IMR-90 (cell line): ENCODE results near the gene TTC9. TPM values are rescaled to one million over a fixed set of nuclear protein-coding genes. Genes with fewer than 3 reads are reported as not detected.

Experiments used
- ATAC-seq: fragments of 200-7000 bp; cut with Tn5 transposase; 2 replicates; pipeline ENCODE4 v1.9.1; 2020; ENCODE audit warnings: low read depth, mild to moderate bottlenecking, moderate library complexity
- BruUV-seq: library from RNA; stranded (reverse); fragments of 400-500 nt; replicated peaks from 2 replicates; lab custom pipeline; 2021; lab: Mats Ljungman, UMichigan
- CTCF ChIA-PET: fragments of 300-600 bp; formaldehyde crosslinking; extraction: SDS; loops from one replicate; lab custom pipeline; 2021; ENCODE audit warnings: antibody characterized with exemption; lab: Yijun Ruan, JAX
- POLR2A ChIA-PET: fragments of 300-600 bp; sonication (Branson Sonifier 250); formaldehyde crosslinking; loops from one replicate; lab custom pipeline; 2022; ENCODE audit warnings: antibody characterized with exemption; ENCODE audit not compliant: unreplicated experiment; lab: Charles Lee
- DNase-seq: peaks from one replicate; pipeline ENCODE4 v3.0.0; 2013
- H2AFZ ChIP-seq: replicated peaks from 2 replicates; pipeline ENCODE3; 2013; ENCODE audit warnings: low read length, mild to moderate bottlenecking; ENCODE audit not compliant: poor library complexity
- H2AK5ac ChIP-seq: 2 replicates; pipeline ENCODE4 v1.6.1; 2013; ENCODE audit warnings: low read depth, low read length, inconsistent platforms
- H2AK9ac ChIP-seq: replicated peaks from 2 replicates; pipeline ENCODE3; 2013; ENCODE audit warnings: mild to moderate bottlenecking, low read depth, low read length, moderate library complexity; ENCODE audit not compliant: poor library complexity
- H2BK120ac ChIP-seq: 2 replicates; pipeline ENCODE4 v1.6.1; 2013; ENCODE audit warnings: low read depth, low read length, inconsistent platforms
- H2BK15ac ChIP-seq: 3 replicates; pipeline ENCODE4 v1.6.1; 2013; ENCODE audit warnings: low read depth, low read length, inconsistent platforms
- H2BK20ac ChIP-seq: 2 replicates; pipeline ENCODE4 v1.6.1; 2013; ENCODE audit warnings: low read depth, mild to moderate bottlenecking, inconsistent platforms, low read length, moderate library complexity
- H2BK5ac ChIP-seq: 2 replicates; pipeline ENCODE4 v1.6.1; 2013; ENCODE audit warnings: mild to moderate bottlenecking, low read depth, low read length, inconsistent platforms; ENCODE audit not compliant: poor library complexity, severe bottlenecking
- H3K14ac ChIP-seq: replicated peaks from 2 replicates; pipeline ENCODE4 v1.6.1; 2013; ENCODE audit warnings: low read depth, low read length, inconsistent platforms
- H3K18ac ChIP-seq: 2 replicates; pipeline ENCODE4 v1.6.1; 2013; ENCODE audit warnings: low read depth, low read length, control low read depth
- H3K23ac ChIP-seq: 2 replicates; pipeline ENCODE4 v1.6.1; 2013; ENCODE audit warnings: low read depth, low read length, inconsistent platforms
- H3K27ac ChIP-seq: 2 replicates; pipeline ENCODE4 v1.5.1; 2013; ENCODE audit warnings: mild to moderate bottlenecking, control low read depth, low read length; ENCODE audit not compliant: insufficient read depth
- H3K27me3 ChIP-seq: 2 replicates; pipeline ENCODE4 v1.6.1; 2013; ENCODE audit warnings: low read length; ENCODE audit not compliant: control insufficient read depth, insufficient read depth
- H3K36me3 ChIP-seq: 2 replicates; pipeline ENCODE4 v1.6.1; 2013; ENCODE audit warnings: low read length, mixed read lengths; ENCODE audit not compliant: control insufficient read depth, insufficient read depth
- H3K4ac ChIP-seq: 2 replicates; pipeline ENCODE4 v1.6.1; 2013; ENCODE audit warnings: low read depth, low read length, inconsistent platforms
- H3K4me1 ChIP-seq: 2 replicates; pipeline ENCODE4 v1.6.1; 2013; ENCODE audit warnings: low read length, mixed read lengths; ENCODE audit not compliant: control insufficient read depth, insufficient read depth
- H3K4me2 ChIP-seq: 2 replicates; pipeline ENCODE4 v1.6.1; 2013; ENCODE audit warnings: low read depth, mild to moderate bottlenecking, control low read depth, low read length, moderate library complexity
- H3K4me3 ChIP-seq: 2 replicates; pipeline ENCODE4 v1.5.1; 2013; ENCODE audit warnings: low read depth, mild to moderate bottlenecking, control low read depth, low read length, moderate library complexity; ENCODE audit not compliant: insufficient read depth
- H3K56ac ChIP-seq: 2 replicates; pipeline ENCODE4 v1.6.1; 2013; ENCODE audit warnings: low read length, inconsistent platforms; ENCODE audit not compliant: insufficient read depth; ENCODE audit errors: extremely low read depth
- H3K79me1 ChIP-seq, 2 experiments: 2 replicates each; pipeline ENCODE4 v1.6.1; 2013; ENCODE audit warnings: low read length in 2 of 2, inconsistent platforms in 1 of 2, low read depth in 1 of 2
- H3K9ac ChIP-seq: 2 replicates; pipeline ENCODE4 v1.6.1; 2013; ENCODE audit warnings: low read depth, low read length, control low read depth
- H3K9me1 ChIP-seq: 2 replicates; pipeline ENCODE4 v1.6.1; 2013; ENCODE audit warnings: low read length, inconsistent platforms; ENCODE audit not compliant: insufficient read depth
- H3K9me3 ChIP-seq: 2 replicates; pipeline ENCODE4 v1.6.1; 2013; ENCODE audit warnings: low read length; ENCODE audit not compliant: control insufficient read depth, insufficient read depth
- H4K20me1 ChIP-seq: 2 replicates; pipeline ENCODE4 v1.6.1; 2013; ENCODE audit warnings: low read length, inconsistent platforms; ENCODE audit not compliant: insufficient read depth
- H4K5ac ChIP-seq: 2 replicates; pipeline ENCODE4 v1.6.1; 2013; ENCODE audit warnings: mild to moderate bottlenecking, low read depth, low read length, control low read depth
- H4K8ac ChIP-seq, 2 experiments: 2 replicates each; pipeline ENCODE4 v1.6.1; 2013; ENCODE audit warnings: low read depth in 2 of 2, low read length in 2 of 2, control low read depth in 1 of 2, inconsistent platforms in 1 of 2
- H4K91ac ChIP-seq: 2 replicates; pipeline ENCODE4 v1.6.1; 2013; ENCODE audit warnings: low read depth, low read length, inconsistent platforms; ENCODE audit not compliant: insufficient read depth
- BHLHE40 ChIP-seq: fragments of 150-350 bp; IDR thresholded peaks from 2 replicates; pipeline ENCODE4 v1.6.1; 2016; ENCODE audit warnings: mild to moderate bottlenecking, low read depth, low read length
- CHD1 ChIP-seq: IDR thresholded peaks from 2 replicates; pipeline ENCODE4 v1.6.1; 2012; ENCODE audit warnings: low read depth, low read length, improper control_type of control experiment
- CTCF ChIP-seq: conservative IDR thresholded peaks from 2 replicates; pipeline ENCODE4 v1.5.1; 2012; ENCODE audit warnings: mild to moderate bottlenecking, low read depth, low read length, improper control_type of control experiment
- FOS ChIP-seq: fragments of 150-350 bp; IDR thresholded peaks from 2 replicates; pipeline ENCODE4 v1.6.1; 2016; ENCODE audit warnings: low read depth, low read length
- MXI1 ChIP-seq: IDR thresholded peaks from 2 replicates; pipeline ENCODE4 v1.6.1; 2012; ENCODE audit warnings: low read depth, mild to moderate bottlenecking, low read length, moderate library complexity, borderline replicate concordance
- POLR2A ChIP-seq: IDR thresholded peaks from 2 replicates; pipeline ENCODE4 v1.6.1; 2012; ENCODE audit warnings: mild to moderate bottlenecking, low read depth, low read length
- RFX5 ChIP-seq: IDR thresholded peaks from 2 replicates; pipeline ENCODE4 v1.8.0; 2012; ENCODE audit warnings: low read depth, mild to moderate bottlenecking, low read length, moderate library complexity
- SMC3 ChIP-seq: fragments of 150-350 bp; IDR thresholded peaks from 2 replicates; pipeline ENCODE4 v1.6.1; 2016; ENCODE audit warnings: low read depth, mild to moderate bottlenecking, antibody characterized with exemption, low read length, moderate library complexity
- USF2 ChIP-seq: fragments of 150-350 bp; IDR thresholded peaks from 2 replicates; pipeline ENCODE4 v1.6.1; 2017; ENCODE audit warnings: mild to moderate bottlenecking, antibody characterized with exemption, low read length, low read depth
- WGBS, 2 experiments: methylation state at CpG; one replicate each; pipeline versions ENCODE4 v1.1.5 to v1.1.7; 2013; ENCODE audit warnings: missing lambda C conversion rate in 2 of 2; ENCODE audit not compliant: insufficient read length in 1 of 2; ENCODE audit errors: extremely low coverage in 2 of 2; 5-methylcytosine and 5-hydroxymethylcytosine counted together
- dilution Hi-C: fragments of 300-500 bp; cut with HindIII; formaldehyde crosslinking; loops from one replicate; pipeline ENCODE4 v1.14.3; 2018; ENCODE audit warnings: low sequenced_read_pairs; ENCODE audit not compliant: unreplicated experiment
- in situ Hi-C: fragments of 300-500 bp; cut with MboI; formaldehyde crosslinking; loops from 3 replicates; pipeline ENCODE4 v1.14.3; 2019; ENCODE audit warnings: low sequenced_read_pairs, inconsistent platforms, mixed read lengths
- intact Hi-C: fragments of 100-400 bp; cut with micrococcal nuclease; formaldehyde crosslinking; loops from 2 replicates; pipeline ENCODE4 v1.10.0; 2022
- polyA plus RNA-seq, 3 experiments: library from polyadenylated mRNA; depleted of rRNA; stranded (reverse); fragments of >200 nt; gene quantifications; 2 replicates each; pipeline ENCODE4 v1.2.3, GENCODE V29; 2012; ENCODE audit warnings: low replicate concordance in 1 of 3
- total RNA-seq: library from RNA; depleted of rRNA; stranded (reverse); fragments of >200 nt; gene quantifications from 2 replicates; pipeline ENCODE4 v1.2.3, GENCODE V29; 2012

TTC9 gene
- total and polyA plus RNA-seq, 2 of the 4 experiments (the other 2 are of a cell fraction), result 0.02 TPM; not detected in 1

- TF ChIP-seq BHLHE40, result no peak
- TF ChIP-seq CTCF, result no peak
Observed at GRCh38 chr14:70709726-70710382, 68.1 kb downstream of the TTC9 start (continued).

- Histone ChIP-seq H4K20me1 (no peaks in the 10 kb centered on the region), H2BK15ac (no peak overlapping the region), H2AK9ac (no peak overlapping the region), H4K8ac (no peak overlapping the region), H3K4me2 (no peak overlapping the region), H2BK20ac (no peak overlapping the region), H2BK5ac (no peak overlapping the region), H3K4me3 (no peak overlapping the region), H3K56ac (no peak overlapping the region), H2BK120ac (no peak overlapping the region), H4K91ac (no peak overlapping the region), H3K23ac (no peak overlapping the region), H3K4ac (no peak overlapping the region), H3K36me3 (no peaks in the 10 kb centered on the region), H4K5ac (no peak overlapping the region), H3K9me1 (no peaks in the 10 kb centered on the region), H3K4me1 (no peaks in the 10 kb centered on the region), H3K27me3 (peaks cover 21% of the 10 kb centered on the region), H3K9me3 (no peaks in the 10 kb centered on the region), H3K79me1 (no peaks in the 10 kb centered on the region), H2AK5ac (no peak overlapping the region), H3K27ac (no peak overlapping the region), H3K18ac (no peak overlapping the region), H2AFZ (no peak overlapping the region), H3K9ac (no peak overlapping the region), H3K14ac (no peak overlapping the region)
- in situ Hi-C loops, result no loop called here
- DNase-seq (no peak), ATAC-seq (no peak)
- no CpG with 5 or more reads among the region's 1 CpG for WGBS, 2 experiments
- dilution Hi-C loops, result no loop called here
- ChIA-PET POLR2A (no interaction called here), CTCF (no interaction called here)
- TF ChIP-seq POLR2A (no peak), BHLHE40 (no peak), CTCF (no peak), SMC3 (no peak), CHD1 (no peak), USF2 (no peak), RFX5 (no peak), MXI1 (no peak), FOS (no peak)
- no TSS peak for BruUV-seq
- intact Hi-C loops, result loop anchor here (5.0 to 10.0 kb wide), 4 partner anchors 176 to 617 kb away; no protein-coding TSS in a partner anchor
Observed at GRCh38 chr14:70711451-70711850, 69.7 kb downstream of the TTC9 start.
